Thoracic aorta (tissue), 2 donors: ENCODE measurements around the gene SNTB2. TPM values are rescaled to one million over a fixed set of nuclear protein-coding genes. Genes with fewer than 3 reads are reported as not detected.

ENCODE experiments used
- ATAC-seq: fragments of 150-250 bp; one replicate; pipeline ENCODE4 v1.8.0; 2017; ENCODE audit warnings: low read depth; ENCODE audit not compliant: insufficient number of reproducible peaks, low FRiP score
- DNase-seq: peaks from one replicate; pipeline ENCODE4 v3.0.0-alpha.2; 2020; ENCODE audit warnings: low spot score
- H3K27ac ChIP-seq, 2 donors: fragments of 200-600 bp; sonication (generic); 1 replicate in 1 of 2; 2 replicates in 1 of 2; pipeline ENCODE4 v1.5.1; 2016; ENCODE audit warnings: mild to moderate bottlenecking in 2 of 2, moderate library complexity in 2 of 2
- H3K27me3 ChIP-seq: fragments of 200-600 bp; sonication (generic); replicated peaks from 2 replicates; pipeline ENCODE4 v1.6.0; 2016; ENCODE audit warnings: mild to moderate bottlenecking; ENCODE audit not compliant: insufficient read depth
- H3K36me3 ChIP-seq: fragments of 200-600 bp; sonication (generic); one replicate; pipeline ENCODE4 v1.5.1; 2016
- H3K4me1 ChIP-seq, 2 donors: fragments of 200-600 bp; sonication (generic); 1 replicate in 1 of 2; 2 replicates in 1 of 2; pipeline versions ENCODE4 v1.5.1 to v1.6.0; 2016; ENCODE audit warnings: low read depth in 2 of 2, mild to moderate bottlenecking in 1 of 2; ENCODE audit not compliant: control insufficient read depth in 1 of 2
- H3K4me3 ChIP-seq: fragments of 200-600 bp; sonication (generic); 2 replicates; pipeline ENCODE4 v1.5.1; 2016; ENCODE audit warnings: mild to moderate bottlenecking
- H3K9me3 ChIP-seq: fragments of 200-600 bp; sonication (generic); 2 replicates; pipeline ENCODE4 v1.5.1; 2016
- total RNA-seq, 2 donors: library from RNA; depleted of rRNA; stranded (reverse); fragments of >200 nt; gene quantifications; one replicate each; pipeline versions ENCODE4 v1.1.0 to v1.2.3, GENCODE V29; 2016
- TF ChIP-seq, protein P1 (sequence below): fragments of 200-600 bp; sonication (generic); IDR thresholded peaks from one replicate; pipeline ENCODE4 v1.5.1; 2019; ENCODE audit warnings: antibody characterized with exemption

SNTB2 gene
- total RNA-seq, 2 donors from 2014 or later, result 39.4 to 65.5 TPM

DNA sequence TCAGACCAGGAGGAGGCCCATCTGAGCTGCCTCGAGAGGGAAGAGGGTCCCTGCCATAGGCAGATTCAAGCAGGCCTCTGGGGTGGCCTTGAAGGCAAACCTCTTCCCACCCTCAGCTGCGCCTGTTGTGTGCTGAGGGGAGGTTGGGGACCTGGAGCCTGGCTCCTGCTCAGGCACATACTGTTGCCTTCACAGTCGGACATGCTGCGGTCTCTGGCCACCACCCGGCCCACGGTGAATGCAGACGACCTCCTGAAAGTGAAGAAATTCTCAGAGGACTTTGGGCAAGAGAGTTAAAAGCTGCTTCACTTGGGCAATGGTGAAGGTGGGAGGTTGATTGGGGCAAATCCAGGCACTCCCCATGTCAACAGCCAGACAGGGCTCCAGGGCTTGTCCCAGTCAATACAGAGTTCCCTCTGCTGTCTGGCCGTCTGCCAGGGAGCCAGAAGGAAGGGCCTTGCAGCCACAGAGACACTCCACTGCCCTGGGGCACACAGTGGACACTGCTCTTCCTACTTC is 137.1 kb downstream of the SNTB2 start:
- Histone ChIP-seq H3K4me3 (no peak overlapping the region), H3K36me3 (peaks cover 66% of the 10 kb centered on the region), H3K9me3 (no peaks in the 10 kb centered on the region), H3K27ac (no peak overlapping the region), H3K4me1 (peaks cover 0 to 31% of the 10 kb centered on the region in 2 donors), H3K27me3 (no peaks in the 10 kb centered on the region)
- no peak for DNase-seq
- ATAC-seq, result no peak
- TF ChIP-seq, protein P1, sequence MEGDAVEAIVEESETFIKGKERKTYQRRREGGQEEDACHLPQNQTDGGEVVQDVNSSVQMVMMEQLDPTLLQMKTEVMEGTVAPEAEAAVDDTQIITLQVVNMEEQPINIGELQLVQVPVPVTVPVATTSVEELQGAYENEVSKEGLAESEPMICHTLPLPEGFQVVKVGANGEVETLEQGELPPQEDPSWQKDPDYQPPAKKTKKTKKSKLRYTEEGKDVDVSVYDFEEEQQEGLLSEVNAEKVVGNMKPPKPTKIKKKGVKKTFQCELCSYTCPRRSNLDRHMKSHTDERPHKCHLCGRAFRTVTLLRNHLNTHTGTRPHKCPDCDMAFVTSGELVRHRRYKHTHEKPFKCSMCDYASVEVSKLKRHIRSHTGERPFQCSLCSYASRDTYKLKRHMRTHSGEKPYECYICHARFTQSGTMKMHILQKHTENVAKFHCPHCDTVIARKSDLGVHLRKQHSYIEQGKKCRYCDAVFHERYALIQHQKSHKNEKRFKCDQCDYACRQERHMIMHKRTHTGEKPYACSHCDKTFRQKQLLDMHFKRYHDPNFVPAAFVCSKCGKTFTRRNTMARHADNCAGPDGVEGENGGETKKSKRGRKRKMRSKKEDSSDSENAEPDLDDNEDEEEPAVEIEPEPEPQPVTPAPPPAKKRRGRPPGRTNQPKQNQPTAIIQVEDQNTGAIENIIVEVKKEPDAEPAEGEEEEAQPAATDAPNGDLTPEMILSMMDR, result no peak

DNA sequence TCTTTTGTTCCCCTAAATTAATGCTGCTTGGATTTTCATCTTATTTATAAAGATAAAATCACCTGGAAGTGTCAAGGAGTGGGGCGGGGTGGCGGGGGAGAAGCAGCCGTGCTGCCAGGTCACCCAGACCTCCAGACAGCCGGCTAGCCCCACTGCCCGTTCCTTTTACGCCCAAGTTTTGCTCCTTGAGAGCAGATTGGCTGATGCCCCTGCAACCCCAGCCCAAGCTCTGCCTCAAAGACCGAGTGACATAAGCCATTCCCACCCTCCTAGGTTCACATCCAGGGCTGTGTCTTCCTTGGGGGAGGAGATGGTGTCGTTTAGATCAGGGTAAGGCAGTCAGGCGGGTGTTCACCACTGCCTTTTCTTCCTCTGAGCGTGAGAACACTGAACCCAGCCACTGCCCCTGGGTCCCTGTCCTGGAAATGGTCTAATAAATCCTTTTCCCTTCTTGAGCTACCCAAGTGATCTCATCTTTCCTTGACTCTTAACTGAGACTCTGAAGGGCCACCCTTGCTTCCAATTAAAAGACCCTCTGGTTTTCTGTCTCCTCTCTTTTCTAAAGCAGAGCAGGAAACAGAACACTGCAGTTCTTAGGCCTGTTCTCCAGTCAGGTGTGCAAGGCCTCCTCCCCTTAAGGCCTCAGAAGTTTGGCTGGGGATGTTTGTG is 137.8 kb downstream of the SNTB2 start:
- DNase-seq, result no peak
- no peak overlapping the region for H3K4me3 ChIP-seq
- H3K4me1 ChIP-seq, result peaks cover 4 to 38% of the 10 kb centered on the region in 2 donors
- H3K27ac ChIP-seq, result no peak overlapping the region
- no peak for ATAC-seq
- TF ChIP-seq, protein P1, result no peak
- H3K9me3 ChIP-seq, result no peaks in the 10 kb centered on the region
- peaks cover 59% of the 10 kb centered on the region for H3K36me3 ChIP-seq
- no peaks in the 10 kb centered on the region for H3K27me3 ChIP-seq

DNA sequence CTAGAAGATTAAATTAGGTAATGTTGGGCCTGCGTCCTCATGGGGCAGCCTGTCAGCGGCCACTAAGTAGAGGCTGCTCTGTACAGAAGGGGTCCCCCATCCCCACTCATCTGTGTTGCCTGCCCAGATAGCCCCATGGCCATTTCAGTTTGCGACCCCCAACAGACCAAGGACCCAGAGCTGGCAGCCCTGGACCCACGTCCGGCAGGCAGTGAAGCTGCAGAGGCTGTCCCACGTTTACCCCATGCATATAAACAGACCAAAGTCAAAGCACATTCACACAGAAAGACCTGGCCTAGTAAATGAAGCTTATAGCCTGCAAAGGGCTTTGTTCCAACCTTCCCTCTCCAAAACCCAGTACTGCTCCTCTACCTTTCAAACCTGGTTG is 138.8 kb downstream of the SNTB2 start:
- TF ChIP-seq, protein P1, result no peak
- Histone ChIP-seq H3K36me3 (peaks cover 49% of the 10 kb centered on the region), H3K27ac (no peak overlapping the region), H3K27me3 (no peaks in the 10 kb centered on the region), H3K4me1 (peaks cover 4 to 40% of the 10 kb centered on the region in 2 donors), H3K4me3 (no peak overlapping the region), H3K9me3 (no peaks in the 10 kb centered on the region)
- ATAC-seq (no peak), DNase-seq (no peak)

DNA sequence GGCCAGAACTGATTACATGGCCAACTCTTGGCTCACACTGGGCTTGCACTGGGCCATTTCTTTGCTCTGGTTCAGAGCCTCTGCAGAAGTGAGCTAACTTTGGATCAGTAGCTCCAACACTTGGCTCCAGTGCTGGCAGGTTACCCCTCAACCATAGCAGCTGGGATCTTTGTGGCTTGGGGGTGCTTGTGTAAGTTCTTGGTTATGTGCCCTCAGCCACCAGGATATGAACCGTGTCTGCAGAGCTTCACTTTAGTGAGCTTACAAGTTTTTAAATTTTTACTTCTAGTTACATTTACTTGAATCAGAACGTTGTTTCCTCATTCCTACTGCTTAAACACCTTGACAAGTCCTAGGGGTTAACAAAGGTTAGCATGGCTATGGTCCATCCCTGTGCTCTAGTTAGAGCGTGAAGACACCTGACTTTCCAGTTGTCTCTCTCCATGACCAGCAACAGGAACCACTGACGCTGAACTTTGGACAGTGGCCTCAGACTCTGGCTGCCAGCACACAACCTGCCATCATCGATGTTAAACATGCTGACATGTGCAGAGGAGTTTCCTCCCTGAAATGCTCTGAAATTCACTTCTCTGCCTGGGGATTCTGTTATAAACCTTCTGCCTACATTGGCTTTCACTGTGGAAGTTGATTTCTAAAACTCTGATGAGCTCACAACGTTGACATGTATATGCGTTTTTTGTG is 139.4 kb downstream of the SNTB2 start:
- Histone ChIP-seq H3K9me3 (no peaks in the 10 kb centered on the region), H3K36me3 (peaks cover 43% of the 10 kb centered on the region), H3K27ac (no peak overlapping the region), H3K4me1 (peaks cover 8 to 44% of the 10 kb centered on the region in 2 donors), H3K4me3 (no peak overlapping the region), H3K27me3 (no peaks in the 10 kb centered on the region)
- TF ChIP-seq, protein P1, result no peak
- DNase-seq, result no peak
- ATAC-seq, result no peak

DNA sequence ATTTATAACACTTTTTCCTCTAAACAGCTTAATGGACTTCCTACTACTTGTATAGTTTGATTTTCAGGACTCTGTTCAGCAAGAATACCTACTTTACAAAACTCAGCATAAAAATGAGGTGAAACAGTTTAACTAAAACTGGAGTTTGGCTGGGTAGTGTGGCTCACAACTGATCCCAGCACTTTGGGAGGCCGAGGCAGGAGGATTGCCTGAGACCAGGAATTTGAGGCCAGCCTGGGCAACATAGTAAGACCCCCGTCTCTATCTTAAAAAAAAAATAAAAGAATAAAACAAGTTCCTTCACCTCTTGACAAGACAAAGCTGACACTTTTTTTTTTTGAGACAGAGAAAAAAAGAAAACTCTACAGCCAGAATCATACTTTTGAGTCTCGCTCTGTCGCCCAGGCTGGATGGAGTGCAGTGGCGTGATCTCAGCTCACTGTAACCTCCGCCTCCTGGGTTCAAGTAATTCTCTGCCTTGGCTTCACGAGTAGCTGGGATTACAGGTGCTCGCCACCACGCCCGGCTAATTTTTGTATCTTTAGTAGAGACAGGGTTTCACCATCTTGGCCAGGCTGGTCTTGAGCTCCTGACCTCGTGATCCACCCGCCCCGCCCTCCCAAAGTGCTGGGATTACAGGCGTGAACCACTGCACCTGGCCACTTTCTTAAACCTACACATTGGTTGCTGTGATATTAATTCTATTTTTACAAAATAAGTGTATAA is 140.8 kb downstream of the SNTB2 start:
- no peak for DNase-seq
- Histone ChIP-seq H3K27me3 (no peaks in the 10 kb centered on the region), H3K4me3 (no peak overlapping the region), H3K36me3 (peaks cover 33% of the 10 kb centered on the region), H3K9me3 (no peaks in the 10 kb centered on the region), H3K4me1 (peaks cover 8 to 44% of the 10 kb centered on the region in 2 donors), H3K27ac (no peak overlapping the region)
- TF ChIP-seq, protein P1, result no peak
- ATAC-seq, result no peak
